Karpas-422 (cell line): ENCODE measurements around the gene DCTD. TPM values are rescaled to one million over a fixed set of nuclear protein-coding genes. Genes with fewer than 3 reads are reported as not detected.

Source experiments
- DNase-seq: peaks from one replicate; pipeline ENCODE4 v3.0.0-alpha.2; 2015
- H2AFZ ChIP-seq: fragments of 200-600 bp; sonication (generic); 2 replicates; pipeline ENCODE4 v1.6.1; 2014; ENCODE audit warnings: antibody characterized with exemption, low read length, mixed read lengths
- H3K27ac ChIP-seq: fragments of 200-600 bp; sonication (generic); 2 replicates; pipeline ENCODE4 v1.5.1; 2014; ENCODE audit warnings: mild to moderate bottlenecking, low read length, moderate library complexity
- H3K27me3 ChIP-seq: fragments of 200-600 bp; sonication (generic); 2 replicates; pipeline ENCODE4 v1.6.1; 2014; ENCODE audit warnings: low read length, mixed read lengths
- H3K36me3 ChIP-seq: fragments of 200-600 bp; sonication (generic); 2 replicates; pipeline ENCODE4 v1.6.1; 2014; ENCODE audit warnings: low read length, mixed read lengths; ENCODE audit not compliant: insufficient read depth
- H3K4me1 ChIP-seq: fragments of 200-600 bp; sonication (generic); 2 replicates; pipeline ENCODE4 v1.6.1; 2014; ENCODE audit warnings: mild to moderate bottlenecking, low read length, mixed read lengths
- H3K4me2 ChIP-seq: fragments of 200-600 bp; sonication (generic); 2 replicates; pipeline ENCODE4 v1.6.1; 2014; ENCODE audit warnings: low read length, low read depth, mild to moderate bottlenecking; ENCODE audit not compliant: poor library complexity, severe bottlenecking
- H3K4me3 ChIP-seq: fragments of 200-600 bp; sonication (generic); 2 replicates; pipeline ENCODE4 v1.5.1; 2014; ENCODE audit warnings: mild to moderate bottlenecking, antibody characterized with exemption, low read length, mixed read lengths
- H3K79me2 ChIP-seq: fragments of 200-600 bp; sonication (generic); 2 replicates; pipeline ENCODE4 v1.6.1; 2014; ENCODE audit warnings: mild to moderate bottlenecking, low read length, mixed read lengths
- H3K9ac ChIP-seq: fragments of 200-600 bp; sonication (generic); 2 replicates; pipeline ENCODE4 v1.6.0; 2014; ENCODE audit warnings: low read length
- H3K9me2 ChIP-seq: fragments of 200-600 bp; sonication (generic), shearing (Covaris generic); replicated peaks from 2 replicates; pipeline ENCODE4 v1.6.0; 2014; ENCODE audit warnings: mild to moderate bottlenecking, low read length, moderate library complexity; ENCODE audit not compliant: insufficient read depth
- H3K9me3 ChIP-seq: fragments of 300-700, 200-600 bp; sonication (generic); 2 replicates; pipeline ENCODE4 v1.6.1; 2014; ENCODE audit warnings: low read length, mixed read lengths
- H4K20me1 ChIP-seq: fragments of 200-600 bp; sonication (generic); 2 replicates; pipeline ENCODE4 v1.6.1; 2014; ENCODE audit warnings: mild to moderate bottlenecking, antibody characterized with exemption, low read length, low read depth; ENCODE audit not compliant: insufficient read depth
- total RNA-seq: library from RNA; depleted of rRNA; stranded (reverse); fragments of >200 nt; shearing (Covaris generic); gene quantifications from 2 replicates; pipeline ENCODE4 v1.2.3, GENCODE V29; 2014; ENCODE audit warnings: low replicate concordance

The DCTD gene
- total RNA-seq, 1 experiment from 2014 or later: 12.1 TPM

DNA sequence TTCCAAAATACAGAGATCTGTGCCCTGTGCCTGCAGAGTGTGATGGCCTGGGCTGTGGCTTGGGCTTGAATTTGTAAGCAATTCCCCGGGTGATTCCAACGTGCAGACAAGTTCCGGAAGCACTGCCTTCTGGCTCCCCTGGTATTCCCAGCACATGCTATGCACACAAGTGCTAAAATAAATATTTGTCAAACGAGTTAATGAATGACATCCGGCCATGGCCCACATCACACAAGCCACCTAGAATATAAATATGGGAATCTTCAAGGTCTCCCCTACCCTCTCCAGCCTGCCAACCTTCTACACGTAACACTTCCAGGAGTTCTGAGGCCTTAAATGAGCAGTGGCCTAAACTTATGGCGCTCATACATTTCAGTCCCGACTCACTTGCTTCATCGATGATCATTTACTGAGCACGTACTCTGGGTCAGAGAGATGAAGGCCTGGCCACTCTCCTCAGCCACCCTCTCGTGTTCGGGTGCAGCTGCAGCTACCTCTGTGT lies 21.3 kb downstream of the DCTD start:
- H3K9me2 ChIP-seq: no peaks in the 10 kb centered on the region
- no peaks in the 10 kb centered on the region for H3K79me2 ChIP-seq
- no peaks in the 10 kb centered on the region for H4K20me1 ChIP-seq
- H2AFZ ChIP-seq: no peak overlapping the region
- H3K27ac ChIP-seq: no peak overlapping the region
- H3K36me3 ChIP-seq: no peaks in the 10 kb centered on the region
- no peak for DNase-seq
- H3K4me2 ChIP-seq: no peak overlapping the region
- no peaks in the 10 kb centered on the region for H3K4me1 ChIP-seq
- H3K27me3 ChIP-seq: no peaks in the 10 kb centered on the region
- H3K9me3 ChIP-seq: no peaks in the 10 kb centered on the region
- H3K4me3 ChIP-seq: no peak overlapping the region
- H3K9ac ChIP-seq: no peak overlapping the region

- Histone ChIP-seq H3K9me3 (no peaks in the 10 kb centered on the region), H3K9me2 (no peaks in the 10 kb centered on the region), H3K27me3 (no peaks in the 10 kb centered on the region), H3K4me2 (no peak overlapping the region), H3K27ac (no peak overlapping the region), H2AFZ (no peak overlapping the region), H3K4me3 (no peak overlapping the region), H3K9ac (no peak overlapping the region), H3K36me3 (no peaks in the 10 kb centered on the region), H3K79me2 (no peaks in the 10 kb centered on the region), H4K20me1 (no peaks in the 10 kb centered on the region), H3K4me1 (no peaks in the 10 kb centered on the region)
- DNase-seq: no peak
Measured at GRCh38 chr4:182894681-182895275, 22.4 kb downstream of the DCTD start.

DNA sequence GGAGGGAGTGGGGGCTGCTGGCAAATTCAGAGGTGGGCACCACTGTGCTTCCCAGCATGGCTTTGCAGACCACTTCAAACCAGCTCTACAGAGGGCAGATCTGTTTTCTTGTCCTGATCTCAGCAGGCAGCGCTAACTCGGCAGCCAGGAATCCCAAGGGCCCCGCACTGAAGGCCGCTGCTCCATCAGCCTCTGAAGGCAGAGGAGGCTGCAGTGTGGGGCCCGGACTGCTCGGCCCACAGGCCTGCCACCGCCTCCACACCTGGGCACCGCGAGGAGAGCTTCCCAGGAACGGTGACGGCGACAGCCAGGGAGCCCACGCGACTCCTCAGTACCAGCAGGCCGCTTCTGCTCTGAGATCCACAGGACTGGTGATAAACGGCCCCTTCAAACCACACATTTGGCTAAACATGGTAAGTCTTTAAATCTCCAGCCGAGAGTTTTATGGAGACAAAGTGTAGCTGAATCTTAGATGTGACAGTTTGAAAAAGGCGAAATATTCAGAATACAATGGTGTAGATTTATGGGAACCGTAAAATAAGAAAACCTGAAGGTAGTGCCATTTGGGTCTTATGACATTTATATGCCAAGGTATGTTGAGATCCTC lies 23.6 kb downstream of the DCTD start:
- no peak overlapping the region for H3K9ac ChIP-seq
- H3K27me3 ChIP-seq: no peaks in the 10 kb centered on the region
- no peaks in the 10 kb centered on the region for H3K79me2 ChIP-seq
- H3K27ac ChIP-seq: no peak overlapping the region
- DNase-seq: no peak
- no peak overlapping the region for H2AFZ ChIP-seq
- H3K36me3 ChIP-seq: no peaks in the 10 kb centered on the region
- H4K20me1 ChIP-seq: no peaks in the 10 kb centered on the region
- no peak overlapping the region for H3K4me2 ChIP-seq
- no peaks in the 10 kb centered on the region for H3K9me2 ChIP-seq
- no peaks in the 10 kb centered on the region for H3K9me3 ChIP-seq
- H3K4me3 ChIP-seq: no peak overlapping the region
- no peaks in the 10 kb centered on the region for H3K4me1 ChIP-seq

DNA sequence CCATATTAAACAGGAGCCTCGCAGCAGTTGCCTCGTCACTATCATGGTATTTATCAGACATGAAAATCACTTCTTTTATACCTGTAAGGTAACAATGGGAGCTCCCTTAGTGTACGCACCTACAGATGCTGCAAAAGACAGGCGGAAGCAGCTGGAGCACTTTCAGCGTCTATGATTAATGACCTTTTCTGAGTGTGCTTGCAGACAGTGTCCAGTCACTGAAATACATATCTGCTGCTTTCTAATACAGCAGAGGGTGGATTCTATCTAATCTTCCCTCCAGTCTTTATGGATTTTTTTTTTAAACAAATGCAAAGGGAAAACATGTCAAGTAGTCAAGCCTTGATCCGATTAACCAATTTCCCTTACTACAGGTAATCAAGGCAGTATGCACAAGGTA lies 24.1 kb downstream of the DCTD start:
- H3K27me3 ChIP-seq: no peaks in the 10 kb centered on the region
- H3K27ac ChIP-seq: no peak overlapping the region
- no peaks in the 10 kb centered on the region for H3K36me3 ChIP-seq
- no peaks in the 10 kb centered on the region for H4K20me1 ChIP-seq
- no peaks in the 10 kb centered on the region for H3K9me2 ChIP-seq
- no peak overlapping the region for H3K4me3 ChIP-seq
- no peak overlapping the region for H2AFZ ChIP-seq
- no peak overlapping the region for H3K4me2 ChIP-seq
- H3K4me1 ChIP-seq: no peaks in the 10 kb centered on the region
- DNase-seq: no peak
- no peaks in the 10 kb centered on the region for H3K9me3 ChIP-seq
- no peak overlapping the region for H3K9ac ChIP-seq
- no peaks in the 10 kb centered on the region for H3K79me2 ChIP-seq

GRCh38 chr4:182890202-182890601 lies 27.0 kb downstream of the DCTD start:
- Histone ChIP-seq H2AFZ (no peak overlapping the region), H3K27ac (no peak overlapping the region), H3K4me2 (no peak overlapping the region), H3K9ac (no peak overlapping the region), H3K36me3 (no peaks in the 10 kb centered on the region), H4K20me1 (no peaks in the 10 kb centered on the region), H3K79me2 (no peaks in the 10 kb centered on the region), H3K27me3 (no peaks in the 10 kb centered on the region), H3K9me2 (no peaks in the 10 kb centered on the region), H3K9me3 (no peaks in the 10 kb centered on the region), H3K4me3 (no peak overlapping the region), H3K4me1 (no peaks in the 10 kb centered on the region)
- DNase-seq: no peak

DNA sequence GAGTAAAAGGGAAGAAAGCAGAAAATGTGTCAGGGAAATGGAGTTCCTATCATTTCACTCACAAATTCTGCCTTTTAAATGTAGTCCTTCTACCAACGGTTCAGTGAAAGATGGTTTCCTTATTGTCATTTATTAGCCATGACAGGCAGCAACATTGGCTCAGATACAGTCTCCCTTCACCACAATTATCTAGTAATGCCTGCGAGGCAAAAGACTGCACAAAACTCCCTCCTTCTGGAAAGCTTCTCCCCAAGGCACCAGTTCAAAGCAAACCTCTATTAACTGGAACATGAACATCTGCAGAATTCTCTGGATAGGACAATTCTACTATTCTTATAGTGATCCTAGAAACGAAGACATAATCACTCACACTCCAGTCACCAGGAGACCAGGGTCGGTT lies 28.3 kb downstream of the DCTD start:
- DNase-seq: no peak
- Histone ChIP-seq H3K36me3 (no peaks in the 10 kb centered on the region), H3K4me1 (no peaks in the 10 kb centered on the region), H3K27me3 (no peaks in the 10 kb centered on the region), H3K9me3 (no peaks in the 10 kb centered on the region), H3K27ac (no peak overlapping the region), H3K9ac (no peak overlapping the region), H3K79me2 (no peaks in the 10 kb centered on the region), H3K4me3 (no peak overlapping the region), H3K4me2 (no peak overlapping the region), H2AFZ (no peak overlapping the region), H3K9me2 (no peaks in the 10 kb centered on the region), H4K20me1 (no peaks in the 10 kb centered on the region)

GRCh38 chr4:182886768-182887167 lies 30.4 kb downstream of the DCTD start:
- Histone ChIP-seq H3K36me3 (no peaks in the 10 kb centered on the region), H3K9me3 (no peaks in the 10 kb centered on the region), H3K4me2 (no peak overlapping the region), H3K27me3 (no peaks in the 10 kb centered on the region), H3K4me1 (no peaks in the 10 kb centered on the region), H2AFZ (no peak overlapping the region), H3K4me3 (no peak overlapping the region), H4K20me1 (no peaks in the 10 kb centered on the region), H3K9me2 (no peaks in the 10 kb centered on the region), H3K79me2 (no peaks in the 10 kb centered on the region), H3K9ac (no peak overlapping the region), H3K27ac (no peak overlapping the region)
- DNase-seq: no peak

- H3K9me2 ChIP-seq: no peaks in the 10 kb centered on the region
- no peak overlapping the region for H3K9ac ChIP-seq
- H3K36me3 ChIP-seq: no peaks in the 10 kb centered on the region
- no peak overlapping the region for H2AFZ ChIP-seq
- no peaks in the 10 kb centered on the region for H3K27me3 ChIP-seq
- no peaks in the 10 kb centered on the region for H3K79me2 ChIP-seq
- no peaks in the 10 kb centered on the region for H3K9me3 ChIP-seq
- H4K20me1 ChIP-seq: no peaks in the 10 kb centered on the region
- H3K4me3 ChIP-seq: no peak overlapping the region
- H3K4me1 ChIP-seq: no peaks in the 10 kb centered on the region
- no peak overlapping the region for H3K4me2 ChIP-seq
- no peak overlapping the region for H3K27ac ChIP-seq
- no peak for DNase-seq
Measured at GRCh38 chr4:182886205-182886604, 31.0 kb downstream of the DCTD start.
